IMR-90 (cell line): Measurements from ENCODE around the gene BMP4. TPM values are rescaled to one million over a fixed set of nuclear protein-coding genes. Genes with fewer than 3 reads are reported as not detected.

Experiments
- ATAC-seq: fragments of 200-7000 bp; cut with Tn5 transposase; 2 replicates; pipeline ENCODE4 v1.9.1; 2020; ENCODE audit warnings: low read depth, mild to moderate bottlenecking, moderate library complexity
- BruUV-seq: library from RNA; stranded (reverse); fragments of 400-500 nt; replicated peaks from 2 replicates; lab custom pipeline; 2021; lab: Mats Ljungman, UMichigan
- CTCF ChIA-PET: fragments of 300-600 bp; formaldehyde crosslinking; extraction: SDS; loops from one replicate; lab custom pipeline; 2021; ENCODE audit warnings: antibody characterized with exemption; lab: Yijun Ruan, JAX
- POLR2A ChIA-PET: fragments of 300-600 bp; sonication (Branson Sonifier 250); formaldehyde crosslinking; loops from one replicate; lab custom pipeline; 2022; ENCODE audit warnings: antibody characterized with exemption; ENCODE audit not compliant: unreplicated experiment; lab: Charles Lee
- DNase-seq: peaks from one replicate; pipeline ENCODE4 v3.0.0; 2013
- H2AFZ ChIP-seq: replicated peaks from 2 replicates; pipeline ENCODE3; 2013; ENCODE audit warnings: low read length, mild to moderate bottlenecking; ENCODE audit not compliant: poor library complexity
- H2AK5ac ChIP-seq: 2 replicates; pipeline ENCODE4 v1.6.1; 2013; ENCODE audit warnings: low read depth, low read length, inconsistent platforms
- H2AK9ac ChIP-seq: replicated peaks from 2 replicates; pipeline ENCODE3; 2013; ENCODE audit warnings: mild to moderate bottlenecking, low read depth, low read length, moderate library complexity; ENCODE audit not compliant: poor library complexity
- H2BK120ac ChIP-seq: 2 replicates; pipeline ENCODE4 v1.6.1; 2013; ENCODE audit warnings: low read depth, low read length, inconsistent platforms
- H2BK15ac ChIP-seq: 3 replicates; pipeline ENCODE4 v1.6.1; 2013; ENCODE audit warnings: low read depth, low read length, inconsistent platforms
- H2BK20ac ChIP-seq: 2 replicates; pipeline ENCODE4 v1.6.1; 2013; ENCODE audit warnings: low read depth, mild to moderate bottlenecking, inconsistent platforms, low read length, moderate library complexity
- H2BK5ac ChIP-seq: 2 replicates; pipeline ENCODE4 v1.6.1; 2013; ENCODE audit warnings: mild to moderate bottlenecking, low read depth, low read length, inconsistent platforms; ENCODE audit not compliant: poor library complexity, severe bottlenecking
- H3K14ac ChIP-seq: replicated peaks from 2 replicates; pipeline ENCODE4 v1.6.1; 2013; ENCODE audit warnings: low read depth, low read length, inconsistent platforms
- H3K18ac ChIP-seq: 2 replicates; pipeline ENCODE4 v1.6.1; 2013; ENCODE audit warnings: low read depth, low read length, control low read depth
- H3K23ac ChIP-seq: 2 replicates; pipeline ENCODE4 v1.6.1; 2013; ENCODE audit warnings: low read depth, low read length, inconsistent platforms
- H3K27ac ChIP-seq: 2 replicates; pipeline ENCODE4 v1.5.1; 2013; ENCODE audit warnings: mild to moderate bottlenecking, control low read depth, low read length; ENCODE audit not compliant: insufficient read depth
- H3K27me3 ChIP-seq: 2 replicates; pipeline ENCODE4 v1.6.1; 2013; ENCODE audit warnings: low read length; ENCODE audit not compliant: control insufficient read depth, insufficient read depth
- H3K36me3 ChIP-seq: 2 replicates; pipeline ENCODE4 v1.6.1; 2013; ENCODE audit warnings: low read length, mixed read lengths; ENCODE audit not compliant: control insufficient read depth, insufficient read depth
- H3K4ac ChIP-seq: 2 replicates; pipeline ENCODE4 v1.6.1; 2013; ENCODE audit warnings: low read depth, low read length, inconsistent platforms
- H3K4me1 ChIP-seq: 2 replicates; pipeline ENCODE4 v1.6.1; 2013; ENCODE audit warnings: low read length, mixed read lengths; ENCODE audit not compliant: control insufficient read depth, insufficient read depth
- H3K4me2 ChIP-seq: 2 replicates; pipeline ENCODE4 v1.6.1; 2013; ENCODE audit warnings: low read depth, mild to moderate bottlenecking, control low read depth, low read length, moderate library complexity
- H3K4me3 ChIP-seq: 2 replicates; pipeline ENCODE4 v1.5.1; 2013; ENCODE audit warnings: low read depth, mild to moderate bottlenecking, control low read depth, low read length, moderate library complexity; ENCODE audit not compliant: insufficient read depth
- H3K56ac ChIP-seq: 2 replicates; pipeline ENCODE4 v1.6.1; 2013; ENCODE audit warnings: low read length, inconsistent platforms; ENCODE audit not compliant: insufficient read depth; ENCODE audit errors: extremely low read depth
- H3K79me1 ChIP-seq, 2 experiments: 2 replicates each; pipeline ENCODE4 v1.6.1; 2013; ENCODE audit warnings: low read length in 2 of 2, inconsistent platforms in 1 of 2, low read depth in 1 of 2
- H3K9ac ChIP-seq: 2 replicates; pipeline ENCODE4 v1.6.1; 2013; ENCODE audit warnings: low read depth, low read length, control low read depth
- H3K9me1 ChIP-seq: 2 replicates; pipeline ENCODE4 v1.6.1; 2013; ENCODE audit warnings: low read length, inconsistent platforms; ENCODE audit not compliant: insufficient read depth
- H3K9me3 ChIP-seq: 2 replicates; pipeline ENCODE4 v1.6.1; 2013; ENCODE audit warnings: low read length; ENCODE audit not compliant: control insufficient read depth, insufficient read depth
- H4K20me1 ChIP-seq: 2 replicates; pipeline ENCODE4 v1.6.1; 2013; ENCODE audit warnings: low read length, inconsistent platforms; ENCODE audit not compliant: insufficient read depth
- H4K5ac ChIP-seq: 2 replicates; pipeline ENCODE4 v1.6.1; 2013; ENCODE audit warnings: mild to moderate bottlenecking, low read depth, low read length, control low read depth
- H4K8ac ChIP-seq, 2 experiments: 2 replicates each; pipeline ENCODE4 v1.6.1; 2013; ENCODE audit warnings: low read depth in 2 of 2, low read length in 2 of 2, control low read depth in 1 of 2, inconsistent platforms in 1 of 2
- H4K91ac ChIP-seq: 2 replicates; pipeline ENCODE4 v1.6.1; 2013; ENCODE audit warnings: low read depth, low read length, inconsistent platforms; ENCODE audit not compliant: insufficient read depth
- BHLHE40 ChIP-seq: fragments of 150-350 bp; IDR thresholded peaks from 2 replicates; pipeline ENCODE4 v1.6.1; 2016; ENCODE audit warnings: mild to moderate bottlenecking, low read depth, low read length
- WGBS, 2 experiments: methylation state at CpG; one replicate each; pipeline versions ENCODE4 v1.1.5 to v1.1.7; 2013; ENCODE audit warnings: missing lambda C conversion rate in 2 of 2; ENCODE audit not compliant: insufficient read length in 1 of 2; ENCODE audit errors: extremely low coverage in 2 of 2; 5-methylcytosine and 5-hydroxymethylcytosine counted together
- dilution Hi-C: fragments of 300-500 bp; cut with HindIII; formaldehyde crosslinking; loops from one replicate; pipeline ENCODE4 v1.14.3; 2018; ENCODE audit warnings: low sequenced_read_pairs; ENCODE audit not compliant: unreplicated experiment
- in situ Hi-C: fragments of 300-500 bp; cut with MboI; formaldehyde crosslinking; loops from 3 replicates; pipeline ENCODE4 v1.14.3; 2019; ENCODE audit warnings: low sequenced_read_pairs, inconsistent platforms, mixed read lengths
- intact Hi-C: fragments of 100-400 bp; cut with micrococcal nuclease; formaldehyde crosslinking; loops from 2 replicates; pipeline ENCODE4 v1.10.0; 2022
- polyA plus RNA-seq, 3 experiments: library from polyadenylated mRNA; depleted of rRNA; stranded (reverse); fragments of >200 nt; gene quantifications; 2 replicates each; pipeline ENCODE4 v1.2.3, GENCODE V29; 2012; ENCODE audit warnings: low replicate concordance in 1 of 3
- total RNA-seq: library from RNA; depleted of rRNA; stranded (reverse); fragments of >200 nt; gene quantifications from 2 replicates; pipeline ENCODE4 v1.2.3, GENCODE V29; 2012

BMP4 gene
- total and polyA plus RNA-seq, 2 of the 4 experiments (the other 2 are of a cell fraction) = 3.4 to 4.2 TPM

- no peaks in the 10 kb centered on the region for H4K20me1 ChIP-seq
- no peak overlapping the region for H3K18ac ChIP-seq
- H2BK20ac ChIP-seq = no peak overlapping the region
- 100% methylated on average over 1 of the region's 2 CpGs; no CpG with 5 or more reads in 1 of the 2 experiments for WGBS, 2 experiments
- H3K9me1 ChIP-seq = no peaks in the 10 kb centered on the region
- no peak overlapping the region for H3K4me3 ChIP-seq
- H3K27ac ChIP-seq = no peak overlapping the region
- no peak overlapping the region for H3K9ac ChIP-seq
- no peak for ATAC-seq
- no peak for TF ChIP-seq BHLHE40
- no peak overlapping the region for H3K4me2 ChIP-seq
- no peak overlapping the region for H2AK9ac ChIP-seq
- CTCF ChIA-PET = interaction anchor here (2.2 kb wide), 1 partner anchor 216 kb away, joined by 6 read pairs; no protein-coding TSS in a partner anchor
- H2BK120ac ChIP-seq = no peak overlapping the region
- in situ Hi-C loops (loop anchor here (10.0 kb wide), 1 partner anchor 424 kb away; no protein-coding TSS in a partner anchor), dilution Hi-C loops (no loop called here), intact Hi-C loops (no loop called here)
- peaks cover 2% of the 10 kb centered on the region; the same call in 1 of the 2 replicates for H3K36me3 ChIP-seq
- H3K23ac ChIP-seq = no peak overlapping the region
- H4K91ac ChIP-seq = no peak overlapping the region
- no peaks in the 10 kb centered on the region; a peak in 1 of 4 replicates for H3K79me1 ChIP-seq
- H3K4ac ChIP-seq = no peak overlapping the region
- H3K14ac ChIP-seq = no peak overlapping the region
- DNase-seq = no peak
- H2AFZ ChIP-seq = no peak overlapping the region
- POLR2A ChIA-PET = no interaction called here
- no peak overlapping the region for H4K8ac ChIP-seq
- no peak overlapping the region for H4K5ac ChIP-seq
- no peaks in the 10 kb centered on the region; the same call in 1 of the 2 replicates for H3K4me1 ChIP-seq
- H2BK5ac ChIP-seq = no peak overlapping the region
- H3K27me3 ChIP-seq = peaks cover 41% of the 10 kb centered on the region
- BruUV-seq = no TSS peak
- H3K56ac ChIP-seq = no peak overlapping the region
- no peak overlapping the region for H2AK5ac ChIP-seq
- H3K9me3 ChIP-seq = no peaks in the 10 kb centered on the region
- H2BK15ac ChIP-seq = no peak overlapping the region
These were observed 2.0 kb upstream of the BMP4 start for GRCh38 chr14:53958628-53959027.
